ENCODE measurements around the gene MOGAT1. TPM values are rescaled to one million over a fixed set of nuclear protein-coding genes. Genes with fewer than 3 reads are reported as not detected.
"Not testable (repeated sequence)": the region's sequence is repeated elsewhere in the genome, so short reads cannot be mapped to it uniquely, and the experiment has no call there.

The MOGAT1 gene
- total and polyA plus RNA-seq, 3 donors from 2014 or later = not detected

DNA sequence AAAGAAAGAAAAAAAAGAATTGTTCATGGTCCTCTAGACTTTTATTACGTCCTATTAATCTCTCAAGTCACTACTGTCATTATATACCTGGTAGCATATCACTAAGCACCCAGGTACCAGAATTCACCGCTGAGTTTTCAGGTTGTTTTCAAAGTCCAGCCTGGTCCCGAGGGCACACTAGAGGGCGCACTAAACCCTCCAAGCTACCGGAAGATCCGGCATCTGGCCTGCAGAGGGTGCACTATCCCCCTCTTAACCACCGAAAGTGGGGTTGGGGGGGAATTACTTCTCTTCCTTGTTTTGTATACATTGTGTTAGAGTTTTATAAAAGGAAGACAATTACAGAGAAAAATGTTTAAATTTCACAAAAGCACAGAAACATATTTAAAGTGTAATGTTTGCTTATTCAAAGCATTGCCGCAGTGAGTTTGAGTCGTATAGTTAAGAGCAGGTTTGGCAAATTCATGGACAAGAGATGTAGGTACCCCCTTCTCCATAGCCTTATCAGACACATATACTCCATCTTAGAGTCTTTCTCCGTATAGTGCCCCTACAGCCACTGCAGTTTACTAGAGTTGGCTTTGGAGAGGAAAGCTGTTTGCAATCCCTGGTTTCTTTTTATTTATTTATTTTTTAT, 19.2 kb downstream of the MOGAT1 start:
- Histone ChIP-seq H3K36me3 (ENCODE audit: low read depth, missing control alignments) (no peaks in the 10 kb centered on the region), H3K4me3 (peak overlapping the region; percentile 1 to 9), H3K4me1 (no peaks in the 10 kb centered on the region), H3K9me3 (no peaks in the 10 kb centered on the region), H3K27me3 (no peaks in the 10 kb centered on the region), H3K27ac (no peak overlapping the region)
- WGBS, 2 donors = 21 to 26% methylated on average over 10 of the region's 10 CpGs
- TF ChIP-seq CTCF (IDR thresholded peaks at IDR 0.05) (peak; percentile 58 to 88 (median 78)), POLR2A (IDR thresholded peaks at IDR 0.05) (no peak)
- intact Hi-C loops (cut with DNase I; ENCODE audit: low total_unique reads) = no loop called here
- peak; percentile 87 for DNase-seq

DNA sequence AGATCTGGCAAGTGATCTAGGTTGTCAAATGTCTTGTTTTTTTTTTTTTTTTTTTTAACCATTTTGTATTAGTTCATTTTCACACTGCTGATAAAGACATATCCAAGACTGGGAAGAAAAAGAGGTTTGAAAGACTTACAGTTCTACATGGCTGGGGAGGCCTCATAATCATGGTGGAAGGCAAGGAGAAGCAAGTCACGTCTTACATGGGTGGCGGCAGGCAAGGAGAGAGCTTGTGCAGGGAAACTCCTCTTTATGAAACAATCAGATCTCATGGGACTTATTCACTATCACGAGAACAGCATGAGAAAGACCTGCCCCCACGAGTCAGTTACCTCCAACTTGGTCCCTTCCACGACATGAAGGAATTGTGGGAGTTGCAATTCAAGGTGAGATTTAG, 22.0 kb downstream of the MOGAT1 start:
- H3K4me1 ChIP-seq; H3K4me3 ChIP-seq; intact Hi-C loops (cut with DNase I; ENCODE audit: low total_unique reads); H3K36me3 ChIP-seq (ENCODE audit: low read depth, missing control alignments); DNase-seq; H3K9me3 ChIP-seq; H3K27me3 ChIP-seq; H3K27ac ChIP-seq: not testable (repeated sequence)
- 86 to 94% methylated on average over 5 of the region's 5 CpGs for WGBS, 2 donors

DNA sequence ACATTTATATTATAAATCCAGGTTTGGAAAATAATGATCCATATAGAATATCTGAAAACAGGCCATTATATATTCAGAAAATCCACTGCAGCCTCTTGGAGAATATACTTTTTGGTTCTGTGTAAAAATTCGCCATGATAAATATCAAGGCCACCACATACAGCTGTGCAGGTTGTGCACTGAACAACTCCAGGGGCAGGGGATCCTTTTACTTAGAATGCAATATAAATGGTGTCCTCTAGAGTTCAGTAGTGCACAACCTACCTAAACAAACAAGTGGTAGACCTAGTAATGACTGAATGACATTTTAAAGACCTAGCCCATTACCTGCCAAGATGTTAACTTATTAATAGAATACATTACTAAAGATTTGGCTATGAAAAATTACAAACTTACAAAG, 22.4 kb downstream of the MOGAT1 start:
- no peaks in the 10 kb centered on the region for H3K27me3 ChIP-seq
- no peak for DNase-seq
- no peak for TF ChIP-seq POLR2A (IDR thresholded peaks at IDR 0.05)
- no peak for TF ChIP-seq CTCF (IDR thresholded peaks at IDR 0.05)
- H3K36me3 ChIP-seq (ENCODE audit: low read depth, missing control alignments) = no peaks in the 10 kb centered on the region
- intact Hi-C loops (cut with DNase I; ENCODE audit: low total_unique reads) = no loop called here
- 73 to 87% methylated on average over 1 of the region's 1 CpG for WGBS, 2 donors
- no peak overlapping the region for H3K27ac ChIP-seq
- H3K4me1 ChIP-seq = no peaks in the 10 kb centered on the region
- no peaks in the 10 kb centered on the region for H3K9me3 ChIP-seq
- no peak overlapping the region for H3K4me3 ChIP-seq

DNA sequence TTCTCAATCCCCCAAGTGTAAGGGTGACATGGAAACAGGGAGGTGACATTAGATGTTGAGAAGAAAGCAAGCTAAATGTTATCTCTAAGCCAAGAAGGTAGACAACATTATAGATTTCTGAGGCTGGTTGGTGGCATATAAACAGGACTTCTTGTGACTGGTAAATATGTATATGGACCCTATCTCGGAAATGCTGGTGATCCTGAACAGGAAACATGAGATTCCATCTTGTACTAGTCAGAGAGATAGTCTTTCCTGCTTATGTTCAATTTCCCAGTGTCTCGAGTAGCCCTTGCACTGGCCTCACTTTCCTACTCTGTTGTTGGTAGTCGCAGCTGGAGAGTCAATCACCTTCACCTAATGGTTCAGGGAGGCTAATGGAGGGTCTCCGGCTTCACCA, 26.8 kb downstream of the MOGAT1 start:
- Histone ChIP-seq H3K27ac (no peak overlapping the region), H3K4me1 (no peaks in the 10 kb centered on the region), H3K4me3 (no peak overlapping the region), H3K27me3 (no peaks in the 10 kb centered on the region), H3K36me3 (ENCODE audit: low read depth, missing control alignments) (no peaks in the 10 kb centered on the region), H3K9me3 (no peaks in the 10 kb centered on the region)
- DNase-seq = no peak
- TF ChIP-seq CTCF (IDR thresholded peaks at IDR 0.05) (no peak), POLR2A (IDR thresholded peaks at IDR 0.05) (no peak)
- intact Hi-C loops (cut with DNase I; ENCODE audit: low total_unique reads) = no loop called here
- 83 to 93% methylated on average over 4 of the region's 4 CpGs for WGBS, 2 donors

GRCh38 chr2:222701233-222701632, 29.8 kb downstream of the MOGAT1 start:
- TF ChIP-seq POLR2A (IDR thresholded peaks at IDR 0.05) = no peak
- no peak for TF ChIP-seq CTCF (IDR thresholded peaks at IDR 0.05)
- intact Hi-C loops (cut with DNase I; ENCODE audit: low total_unique reads) = no loop called here
- Histone ChIP-seq H3K27me3 (no peaks in the 10 kb centered on the region), H3K4me3 (no peak overlapping the region), H3K4me1 (no peaks in the 10 kb centered on the region), H3K27ac (no peak overlapping the region), H3K36me3 (ENCODE audit: low read depth, missing control alignments) (no peaks in the 10 kb centered on the region), H3K9me3 (no peaks in the 10 kb centered on the region)
- 67% methylated on average over 1 of the region's 1 CpG for WGBS, 2 donors
- DNase-seq = no peak
